Left ventricle myocardium inferior (tissue), 1 donor: ENCODE measurements around the gene CD96. TPM values are rescaled to one million over a fixed set of nuclear protein-coding genes. Genes with fewer than 3 reads are reported as not detected.

Source experiments
- DNase-seq: peaks from one replicate; pipeline ENCODE4 v3.0.0-alpha.2; 2020
- H3K27ac ChIP-seq: fragments of 200-600 bp; replicated peaks from 2 replicates; pipeline ENCODE4 v1.8.0; 2021
- H3K27me3 ChIP-seq: fragments of 200-600 bp; 2 replicates; pipeline ENCODE4 v1.8.0; 2021; ENCODE audit warnings: low read depth
- H3K36me3 ChIP-seq: fragments of 200-600 bp; 2 replicates; pipeline ENCODE4 v1.8.0; 2021
- H3K4me1 ChIP-seq: fragments of 200-600 bp; 2 replicates; pipeline ENCODE4 v1.8.0; 2021
- H3K4me3 ChIP-seq: fragments of 200-600 bp; 2 replicates; pipeline ENCODE4 v1.8.0; 2021; ENCODE audit warnings: mild to moderate bottlenecking, moderate library complexity
- H3K9me3 ChIP-seq: fragments of 200-600 bp; replicated peaks from 2 replicates; pipeline ENCODE4 v1.8.0; 2021
- CTCF ChIP-seq: fragments of 200-600 bp; IDR thresholded peaks from 2 replicates; pipeline ENCODE4 v1.8.0; 2021; ENCODE audit warnings: antibody characterized with exemption, mild to moderate bottlenecking, borderline replicate concordance
- intact Hi-C: fragments of 100-400 bp; cut with micrococcal nuclease; formaldehyde crosslinking; loops from one replicate; pipeline ENCODE4 v1.11.0; 2022
- total RNA-seq: library from RNA; stranded (reverse); fragmentation: NEBNext Ultra II Directional; extraction: Animal tissue kit (Norgen Biotek cat#: 25700); gene quantifications from one replicate; pipeline ENCODE4 v1.2.1, GENCODE V29; 2021
- donor health status: DM: no; HTN: yes; CAD: no; lungs with severe emphysema.

CD96 gene
- total RNA-seq, 1 donor from 2014 or later: 0.33 TPM

DNA sequence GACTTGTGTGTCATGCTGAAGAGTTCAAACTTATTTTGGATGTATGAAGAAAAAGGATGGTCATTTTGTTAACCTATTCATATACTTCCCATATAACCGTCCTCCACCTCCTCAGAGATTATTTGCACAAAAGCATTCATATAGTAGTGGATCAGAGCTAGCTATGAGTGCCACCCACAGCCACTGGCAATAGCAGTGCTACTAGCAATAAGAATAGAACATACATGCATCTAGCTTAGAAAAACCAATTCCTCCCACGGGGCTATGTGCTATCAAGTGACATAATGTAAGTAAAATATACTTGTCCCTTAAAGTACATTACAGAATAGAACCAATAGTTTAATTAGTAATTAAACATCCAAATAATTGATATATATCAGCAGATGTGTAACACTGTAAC, 63.5 kb downstream of the CD96 start:
- no peak for TF ChIP-seq CTCF

GRCh38 chr3:111607240-111607920, 65.4 kb downstream of the CD96 start:
- Histone ChIP-seq H3K27ac (no peak overlapping the region), H3K9me3 (no peaks in the 10 kb centered on the region), H3K36me3 (no peaks in the 10 kb centered on the region), H3K4me1 (no peaks in the 10 kb centered on the region), H3K27me3 (peaks cover 11% of the 10 kb centered on the region), H3K4me3 (no peak overlapping the region)
- no peak for TF ChIP-seq CTCF
- intact Hi-C loops: no loop called here
- DNase-seq: no peak

More for the DNA sequence above, 63.5 kb downstream of the CD96 start:
- no peaks in the 10 kb centered on the region for H3K4me1 ChIP-seq
- no peak overlapping the region for H3K27ac ChIP-seq
- no peak overlapping the region for H3K4me3 ChIP-seq
- DNase-seq: no peak
- H3K9me3 ChIP-seq: no peaks in the 10 kb centered on the region
- peaks cover 23% of the 10 kb centered on the region for H3K27me3 ChIP-seq
- no peaks in the 10 kb centered on the region for H3K36me3 ChIP-seq
- intact Hi-C loops: no loop called here

DNA sequence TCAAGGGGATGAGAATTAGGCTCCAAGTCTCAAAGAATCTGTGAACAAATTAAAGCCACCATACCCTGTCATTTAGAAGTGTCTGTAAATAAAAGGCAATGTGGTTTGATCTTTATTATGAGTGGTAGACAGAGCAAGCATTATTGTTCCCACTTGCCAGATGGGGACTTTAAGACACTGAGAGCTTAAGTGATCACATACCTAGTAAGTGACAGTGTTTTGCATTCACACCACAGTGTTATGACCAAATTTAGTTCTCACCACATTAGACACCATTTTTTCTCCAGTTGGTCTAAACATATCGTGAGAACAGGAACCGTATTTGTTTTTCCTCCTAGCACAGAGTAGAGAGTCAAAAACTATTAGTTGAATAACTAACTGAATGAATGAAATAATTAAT, 66.4 kb downstream of the CD96 start:
- no peak for TF ChIP-seq CTCF

DNA sequence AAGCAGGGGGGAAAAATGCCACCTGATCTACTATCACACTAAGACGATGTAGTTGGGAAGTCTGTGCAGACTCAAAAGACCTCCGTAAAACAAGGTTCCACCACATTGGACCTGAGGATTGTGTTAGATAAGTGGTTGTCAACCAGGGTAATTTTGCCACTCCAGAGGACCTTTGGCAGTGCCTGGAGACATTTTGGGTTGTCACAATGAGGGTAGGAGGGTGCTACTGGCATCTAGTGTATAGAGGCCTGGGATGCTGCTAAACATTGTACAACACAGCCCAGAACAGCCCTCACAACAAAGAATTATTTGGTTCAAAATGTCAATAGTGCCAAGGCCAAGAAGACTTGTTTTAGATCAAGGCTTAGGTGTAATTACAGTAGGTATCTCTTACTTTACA, 67.7 kb downstream of the CD96 start:
- no peak overlapping the region for H3K27ac ChIP-seq
- no peaks in the 10 kb centered on the region for H3K27me3 ChIP-seq
- no peak for TF ChIP-seq CTCF
- no peak for DNase-seq
- intact Hi-C loops: no loop called here
- H3K9me3 ChIP-seq: no peaks in the 10 kb centered on the region
- H3K36me3 ChIP-seq: no peaks in the 10 kb centered on the region
- H3K4me1 ChIP-seq: no peaks in the 10 kb centered on the region
- H3K4me3 ChIP-seq: no peak overlapping the region

More for the DNA sequence above, 66.4 kb downstream of the CD96 start:
- no peak overlapping the region for H3K27ac ChIP-seq
- no peaks in the 10 kb centered on the region for H3K9me3 ChIP-seq
- intact Hi-C loops: no loop called here
- no peak for DNase-seq
- no peak overlapping the region for H3K4me3 ChIP-seq
- H3K27me3 ChIP-seq: peaks cover 1% of the 10 kb centered on the region
- no peaks in the 10 kb centered on the region for H3K4me1 ChIP-seq
- no peaks in the 10 kb centered on the region for H3K36me3 ChIP-seq

- intact Hi-C loops: no loop called here
- no peak overlapping the region for H3K27ac ChIP-seq
- no peaks in the 10 kb centered on the region for H3K4me1 ChIP-seq
- no peaks in the 10 kb centered on the region for H3K36me3 ChIP-seq
- no peak overlapping the region for H3K4me3 ChIP-seq
- no peak for TF ChIP-seq CTCF
- H3K27me3 ChIP-seq: no peaks in the 10 kb centered on the region
- no peaks in the 10 kb centered on the region for H3K9me3 ChIP-seq
- no peak for DNase-seq
Measured at GRCh38 chr3:111610189-111610588, 68.2 kb downstream of the CD96 start.
